HG03139 (cell line): Measurements from ENCODE around the gene HOXB1.
A peak's percentile ranks its signal among the peaks of the same experiment; 100 is the strongest.

Source experiments
- ATAC-seq: cut with Tn5 transposase; IDR thresholded peaks from one replicate; pipeline ENCODE4 v1.9.1; 2021; ENCODE audit not compliant: unreplicated experiment

Gene HOXB1

DNA sequence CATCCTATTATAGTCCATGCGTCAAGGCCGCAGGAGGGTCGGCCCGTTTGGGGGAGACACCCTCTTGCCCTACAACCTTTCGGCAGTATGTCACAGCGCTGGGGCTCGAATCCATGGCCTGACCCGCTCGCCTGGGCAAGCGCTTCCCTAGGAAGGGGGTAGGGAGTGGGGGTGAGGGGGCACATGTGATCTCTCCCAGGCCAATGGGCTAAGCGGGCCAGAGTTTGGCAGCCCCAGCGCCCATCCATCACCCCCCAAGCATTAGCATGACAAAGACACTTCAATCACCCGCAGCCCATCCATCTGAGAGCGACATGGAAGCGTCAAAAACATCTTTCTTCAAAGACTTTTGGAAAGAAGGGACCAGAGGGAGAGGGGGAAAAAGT is at the start of gene HOXB1:
TSS of gene HOXB1 (minus strand) at position 125 of the 386 bp plus-strand sequence. CDS start at position 18, 107 bp downstream.
- no peak for ATAC-seq

GRCh38 chr17:48579760-48580554 is 49.1 kb upstream of the HOXB1 start:
- no peak for ATAC-seq

DNA sequence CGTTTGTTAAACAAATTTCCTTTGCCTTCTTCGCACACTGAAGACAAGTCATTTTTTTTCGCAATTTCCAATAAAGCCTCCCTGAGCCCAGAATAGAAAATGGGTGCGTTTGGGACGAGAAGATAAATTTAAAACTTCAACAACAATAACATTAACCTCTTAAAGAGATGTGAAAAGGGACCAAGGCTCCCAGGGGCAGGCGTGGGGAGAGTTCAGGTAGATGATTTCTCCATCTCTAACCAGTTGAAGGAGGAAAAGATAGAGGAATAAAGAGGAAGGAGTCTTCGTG is 48.6 kb upstream of the HOXB1 start:
- ATAC-seq = no peak

DNA sequence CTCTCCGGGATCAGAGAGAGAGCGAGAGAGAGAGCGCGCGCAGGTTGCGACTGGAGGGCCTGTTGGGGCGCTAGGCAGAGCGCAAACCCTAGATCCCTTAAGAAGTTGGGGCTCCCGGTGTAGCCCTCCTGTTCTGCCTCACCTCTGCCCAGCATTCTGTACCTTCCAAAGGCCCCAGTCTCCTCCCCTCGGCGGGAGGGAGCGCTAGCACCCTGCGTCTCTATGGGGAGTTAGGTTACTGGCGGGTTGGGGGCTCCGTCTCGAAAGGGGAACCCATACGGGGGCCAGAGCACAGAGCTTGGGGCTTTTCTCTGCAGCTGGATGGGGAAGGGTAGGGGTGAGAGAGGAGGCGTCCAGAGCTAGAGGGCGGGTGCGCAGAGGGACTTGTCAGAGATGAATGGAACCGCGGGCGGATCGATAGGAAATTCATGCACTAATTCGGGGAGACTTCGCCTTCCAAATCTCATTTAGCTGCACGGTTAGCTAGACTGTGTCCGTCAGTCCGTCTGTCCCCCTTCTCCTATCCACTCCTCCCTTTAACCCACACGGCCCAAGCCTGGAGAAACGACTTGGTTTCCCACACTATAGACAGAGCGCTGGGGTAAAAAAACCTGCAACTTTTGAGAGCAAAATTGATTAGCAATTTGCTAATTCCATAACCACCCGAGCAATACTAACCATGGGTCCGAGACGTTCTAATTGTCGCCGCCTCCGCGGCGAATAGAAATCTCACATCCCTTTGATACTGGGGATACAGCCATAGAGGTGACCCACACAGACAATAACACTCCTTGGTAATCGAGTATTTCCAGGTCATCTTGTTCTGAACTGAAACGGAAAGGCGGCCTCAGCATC is 48.0 kb upstream of the HOXB1 start:
- peak; percentile 31 for ATAC-seq

- peak; percentile 45 for ATAC-seq
These were observed 47.3 kb upstream of the HOXB1 start, which contains the start of gene HOXB4 for GRCh38 chr17:48577946-48578615. HOXB4 (minus strand) TSS chr17:48578350; CDS start chr17:48578319, 31 bp downstream.

DNA sequence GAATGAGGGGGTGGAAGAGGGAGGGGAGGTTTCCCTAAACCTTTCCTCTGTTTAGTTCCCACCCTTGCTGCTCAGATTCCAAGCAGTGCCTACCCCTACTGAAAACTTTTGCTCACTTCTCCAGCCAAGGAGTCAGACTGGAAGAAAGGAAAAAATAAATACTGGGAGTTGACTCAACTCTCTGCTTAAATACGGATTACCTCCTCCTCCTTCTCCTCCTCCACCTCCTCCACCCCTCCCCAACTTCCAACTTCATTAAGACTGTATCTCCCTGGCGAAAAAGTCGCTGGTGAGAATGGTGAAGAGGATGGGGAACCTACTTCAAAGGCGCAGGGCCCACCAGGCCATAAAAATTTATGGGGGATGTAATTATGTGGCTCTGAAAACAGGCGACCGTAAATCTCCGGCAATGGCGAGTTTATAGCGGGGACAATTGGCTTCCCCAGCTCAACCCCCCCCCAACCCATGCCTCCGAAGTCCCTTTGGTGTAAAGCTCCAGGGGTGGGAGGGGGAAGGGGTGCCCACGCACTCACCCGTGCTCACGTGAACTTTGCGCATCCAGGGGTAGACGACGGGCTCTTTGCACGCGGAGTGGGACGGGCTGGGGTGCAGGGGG is 46.6 kb upstream of the HOXB1 start:
- ATAC-seq = no peak

DNA sequence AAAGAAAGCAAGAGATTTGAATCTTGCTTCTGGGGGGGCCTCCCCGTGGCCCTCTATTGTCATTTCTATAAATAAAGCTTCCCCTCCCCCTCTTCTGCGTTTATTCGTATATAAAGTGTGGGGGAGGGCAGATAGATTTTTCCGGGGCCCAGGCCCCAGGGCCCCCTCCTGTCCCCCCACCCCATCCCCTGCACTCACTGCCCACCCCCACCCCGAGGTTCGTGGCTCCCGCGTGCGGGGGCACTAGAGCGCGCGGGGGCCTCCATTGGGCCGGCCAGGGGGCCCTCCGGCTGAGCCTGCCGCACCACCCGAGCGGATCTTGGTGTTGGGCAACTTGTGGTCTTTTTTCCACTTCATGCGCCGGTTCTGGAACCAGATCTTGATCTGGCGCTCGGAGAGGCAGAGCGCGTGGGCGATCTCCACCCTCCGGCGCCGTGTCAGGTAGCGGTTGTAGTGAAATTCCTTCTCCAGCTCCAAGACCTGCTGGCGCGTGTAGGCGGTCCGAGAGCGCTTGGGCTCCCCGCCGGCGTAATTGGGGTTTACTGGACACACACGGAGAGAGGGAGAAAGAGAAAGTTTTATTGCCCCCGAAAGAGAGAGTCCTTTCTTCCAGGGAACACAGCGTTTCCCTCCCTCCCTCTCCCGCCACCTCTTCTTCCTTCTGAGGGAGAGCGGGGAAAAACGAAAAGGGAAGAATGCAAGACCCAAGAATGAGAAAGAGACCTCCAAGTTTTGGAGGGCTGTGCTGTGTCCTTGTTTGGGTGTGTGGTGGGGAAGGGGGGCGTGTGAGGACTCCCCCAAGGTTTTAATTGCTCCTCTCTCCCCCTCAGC is 45.9 kb upstream of the HOXB1 start:
- ATAC-seq = no peak

GRCh38 chr17:48575673-48576478 is 45.1 kb upstream of the HOXB1 start:
- no peak for ATAC-seq

- ATAC-seq = no peak
These were observed 44.3 kb upstream of the HOXB1 start for GRCh38 chr17:48575066-48575582.

GRCh38 chr17:48574505-48575065 is 43.8 kb upstream of the HOXB1 start:
- ATAC-seq = no peak

DNA sequence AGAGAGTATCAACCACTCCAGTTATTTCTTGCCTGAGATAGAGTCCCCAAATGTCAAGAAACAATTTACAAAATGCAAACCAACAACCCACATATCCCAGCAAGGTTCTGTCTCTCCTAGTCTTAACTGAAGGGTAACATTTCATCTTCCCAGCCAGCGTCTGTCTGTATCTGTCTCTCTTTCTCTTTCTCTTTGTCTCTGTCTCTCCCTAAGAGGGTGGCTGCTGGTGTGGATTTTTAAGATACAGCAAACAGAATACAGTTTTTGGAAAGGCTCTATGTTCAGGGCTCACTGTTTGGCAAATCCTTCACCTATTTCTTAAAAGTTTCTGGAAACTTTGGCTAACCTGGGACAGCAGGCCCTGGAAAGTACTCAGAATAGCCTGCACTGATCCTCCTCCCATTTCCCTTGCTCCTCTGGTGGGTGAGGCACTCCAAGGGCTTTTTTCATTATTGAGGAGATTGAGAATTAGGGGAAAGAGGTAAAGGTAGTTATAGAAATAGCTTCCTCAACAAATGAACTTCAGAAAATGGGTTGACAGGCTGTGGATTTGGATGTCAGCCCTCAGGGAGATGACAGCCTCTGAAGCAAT is 41.1 kb upstream of the HOXB1 start:
- no peak for ATAC-seq

GRCh38 chr17:48571024-48571818 is 40.4 kb upstream of the HOXB1 start:
- ATAC-seq = no peak

GRCh38 chr17:48570325-48571023 is 39.7 kb upstream of the HOXB1 start:
- ATAC-seq = no peak

DNA sequence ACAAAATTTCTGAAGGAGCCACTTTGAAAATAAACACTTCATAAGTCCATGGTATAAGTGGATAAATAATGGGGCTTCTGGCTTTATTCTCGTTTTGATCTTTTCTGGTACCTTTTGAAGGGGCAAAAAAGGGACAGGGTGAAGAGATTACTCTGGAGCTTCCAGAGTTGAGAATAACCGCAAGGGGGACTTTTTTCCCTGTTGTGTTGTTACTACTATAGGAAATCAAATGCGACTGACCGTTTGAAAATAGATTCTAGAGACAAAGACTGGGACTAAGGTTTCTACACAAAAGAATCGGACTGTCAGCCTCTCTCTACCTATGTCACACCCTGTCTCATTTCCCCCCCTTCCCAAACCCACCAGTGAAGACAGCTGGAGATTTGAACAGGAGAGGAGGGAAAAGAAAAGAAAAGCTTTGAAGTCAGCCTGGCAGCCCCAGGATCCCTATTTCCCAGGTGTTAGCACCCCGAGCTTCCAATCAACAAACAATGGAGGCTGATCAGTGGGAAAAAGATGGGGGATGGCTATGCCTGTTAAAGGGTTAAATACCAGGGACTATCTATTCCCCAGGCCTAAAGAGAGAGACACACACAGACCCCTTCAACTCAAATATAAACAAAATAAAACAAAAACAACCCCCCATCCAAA is 39.0 kb upstream of the HOXB1 start:
- ATAC-seq = no peak

- no peak for ATAC-seq
These were observed 38.4 kb upstream of the HOXB1 start for GRCh38 chr17:48569240-48569582.

- no peak for ATAC-seq
These were observed 37.9 kb upstream of the HOXB1 start for GRCh38 chr17:48568499-48569239.
